ENCODE results near the gene TRMT11.

GRCh38 chr6:126077810-126078776 is 91.8 kb downstream of the TRMT11 start:
- TF ChIP-seq, protein P1, sequence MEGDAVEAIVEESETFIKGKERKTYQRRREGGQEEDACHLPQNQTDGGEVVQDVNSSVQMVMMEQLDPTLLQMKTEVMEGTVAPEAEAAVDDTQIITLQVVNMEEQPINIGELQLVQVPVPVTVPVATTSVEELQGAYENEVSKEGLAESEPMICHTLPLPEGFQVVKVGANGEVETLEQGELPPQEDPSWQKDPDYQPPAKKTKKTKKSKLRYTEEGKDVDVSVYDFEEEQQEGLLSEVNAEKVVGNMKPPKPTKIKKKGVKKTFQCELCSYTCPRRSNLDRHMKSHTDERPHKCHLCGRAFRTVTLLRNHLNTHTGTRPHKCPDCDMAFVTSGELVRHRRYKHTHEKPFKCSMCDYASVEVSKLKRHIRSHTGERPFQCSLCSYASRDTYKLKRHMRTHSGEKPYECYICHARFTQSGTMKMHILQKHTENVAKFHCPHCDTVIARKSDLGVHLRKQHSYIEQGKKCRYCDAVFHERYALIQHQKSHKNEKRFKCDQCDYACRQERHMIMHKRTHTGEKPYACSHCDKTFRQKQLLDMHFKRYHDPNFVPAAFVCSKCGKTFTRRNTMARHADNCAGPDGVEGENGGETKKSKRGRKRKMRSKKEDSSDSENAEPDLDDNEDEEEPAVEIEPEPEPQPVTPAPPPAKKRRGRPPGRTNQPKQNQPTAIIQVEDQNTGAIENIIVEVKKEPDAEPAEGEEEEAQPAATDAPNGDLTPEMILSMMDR (IDR thresholded peaks at IDR 0.05): no peak
- TF ChIP-seq POLR2A (IDR thresholded peaks at IDR 0.05): no peak
